GM19397 (cell line): ENCODE data around the gene EPB41L4B.

Experiments
- ATAC-seq: cut with Tn5 transposase; IDR thresholded peaks from one replicate; pipeline ENCODE4 v1.9.1; 2021; ENCODE audit warnings: mild to moderate bottlenecking, moderate library complexity; ENCODE audit not compliant: unreplicated experiment

Gene EPB41L4B

DNA sequence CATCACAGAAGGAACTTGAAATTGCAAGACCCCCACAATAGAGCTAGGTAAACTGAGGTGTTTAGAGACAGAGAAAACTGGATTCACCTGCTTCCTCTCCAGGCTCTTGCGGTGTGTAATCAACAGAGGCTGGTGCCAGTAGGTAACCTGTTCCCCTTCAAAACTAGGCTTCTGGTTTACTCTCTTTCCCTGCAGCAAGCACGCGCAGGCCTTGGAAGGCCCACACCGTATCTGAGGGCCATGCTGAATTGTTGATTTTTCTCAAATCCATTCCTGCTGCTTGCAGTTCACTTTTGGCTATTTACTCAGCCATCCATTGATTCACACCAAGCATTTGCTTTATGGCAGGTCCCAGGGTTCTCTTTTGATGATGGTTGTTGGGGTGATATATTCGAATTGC, 153.1 kb downstream of the EPB41L4B start:
- ATAC-seq = no peak

DNA sequence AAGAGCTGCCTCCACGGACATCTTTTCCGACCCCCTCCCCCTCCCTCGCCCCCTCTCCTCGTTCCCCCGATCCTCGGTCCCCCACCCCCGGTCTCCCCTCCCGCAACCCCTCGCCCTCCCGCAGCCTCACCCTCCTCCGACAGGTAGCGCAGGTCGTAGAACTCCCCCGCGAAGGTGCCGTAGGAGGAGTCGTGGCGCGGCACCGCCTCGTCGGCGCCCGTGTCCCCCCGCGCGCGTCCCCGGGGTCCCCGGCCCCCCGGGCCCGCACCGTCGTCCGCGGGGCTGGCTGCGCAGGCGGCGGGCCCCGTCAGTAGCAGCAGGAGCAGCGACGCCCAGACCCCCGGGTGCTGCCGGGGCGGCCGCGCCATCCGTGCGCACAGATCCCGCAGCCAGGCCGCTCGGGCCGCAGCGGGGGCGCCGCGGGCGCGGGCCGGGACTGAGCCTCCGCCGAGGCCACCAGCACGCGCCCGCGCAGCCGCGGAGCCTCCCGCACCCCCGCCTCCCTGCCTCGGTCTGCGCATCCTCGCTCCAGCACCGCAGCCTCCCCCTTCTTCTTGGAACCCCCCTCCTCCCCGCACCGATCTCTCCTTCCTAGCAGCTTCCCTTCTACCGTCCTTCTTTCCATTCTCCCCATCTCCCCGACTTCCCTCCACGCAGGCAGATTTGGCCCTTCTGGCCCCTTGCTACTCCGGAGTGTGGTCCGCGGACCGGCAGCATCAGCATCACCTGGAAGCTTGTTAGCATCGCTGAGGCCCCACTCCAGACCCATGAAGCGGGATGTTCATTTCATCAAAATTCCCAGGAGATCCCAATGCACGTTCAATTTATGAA, 153.9 kb downstream of the EPB41L4B start, which contains the start of gene FRRS1L:
Gene FRRS1L, minus strand, starts transcription at position 479 of the 831 bp plus-strand sequence. Its CDS starts 111 bp downstream, at position 368.
- no peak for ATAC-seq

DNA sequence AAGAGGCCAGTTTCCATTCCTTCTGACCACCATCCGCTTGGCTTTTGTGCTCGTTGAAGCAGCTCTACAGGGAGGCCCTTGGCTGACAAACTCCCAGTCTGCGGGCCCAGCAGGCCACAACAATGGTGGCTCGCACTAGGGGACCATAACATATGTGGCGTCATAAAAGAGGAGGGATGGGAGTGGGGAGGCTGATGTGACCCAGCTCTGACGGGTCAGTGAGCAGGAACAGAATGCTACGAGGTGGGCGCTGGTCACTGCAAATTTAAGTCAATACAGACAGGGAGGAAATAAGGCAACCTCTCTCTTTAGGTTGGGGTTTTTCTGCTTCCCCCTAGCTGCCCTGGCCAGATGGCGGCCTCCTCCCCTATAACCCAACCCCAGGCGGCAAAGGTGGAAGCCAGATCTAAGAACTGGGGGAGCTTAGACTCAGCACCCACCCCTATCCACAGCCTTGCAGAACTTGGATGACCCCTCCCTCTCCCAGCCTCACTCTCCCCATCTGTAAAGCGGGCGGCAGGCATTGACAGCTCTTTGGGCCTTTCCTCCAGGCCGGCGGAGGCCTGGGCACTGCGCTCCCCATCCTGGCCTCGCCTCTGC, 154.6 kb downstream of the EPB41L4B start:
- ATAC-seq = no peak

DNA sequence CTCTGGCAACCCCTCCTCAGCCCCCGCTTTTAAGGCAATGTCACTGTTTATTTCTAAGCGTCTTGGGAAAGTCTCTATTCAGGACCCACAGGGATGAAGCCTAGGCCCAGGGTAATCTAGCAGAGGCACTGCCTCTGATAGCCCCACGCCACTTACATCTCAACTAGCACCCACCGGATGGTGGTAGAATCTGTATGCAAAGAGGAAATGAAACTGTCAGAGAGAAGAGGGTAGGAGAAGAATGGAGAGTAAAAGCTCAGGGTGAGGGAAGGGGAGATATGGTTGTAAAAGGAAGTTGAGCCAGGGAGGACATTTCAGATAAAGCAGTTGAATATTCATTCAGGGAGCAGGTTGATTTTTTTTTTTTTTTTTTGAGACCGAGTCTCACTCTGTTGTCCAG, 156.8 kb downstream of the EPB41L4B start:
- peak; percentile 74 for ATAC-seq

DNA sequence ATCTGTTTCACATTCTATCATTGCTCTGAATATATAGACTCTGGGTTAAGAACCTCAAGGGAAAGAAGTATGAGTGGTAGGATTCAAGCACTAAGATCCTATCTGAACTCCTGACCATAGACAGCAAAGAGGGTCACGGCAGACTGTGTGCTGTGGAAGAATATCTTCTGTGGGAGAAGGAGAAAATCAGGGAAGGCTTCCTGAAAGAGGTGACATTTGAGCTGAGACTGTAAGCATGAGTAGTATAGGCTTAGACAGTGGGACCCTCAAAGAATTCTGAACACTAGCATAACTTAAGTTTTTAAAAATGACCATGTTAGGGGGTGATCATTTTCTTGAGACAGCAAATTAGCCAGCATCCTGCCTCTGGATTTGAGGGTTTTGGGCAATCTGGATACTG, 157.7 kb downstream of the EPB41L4B start:
- ATAC-seq = no peak

DNA sequence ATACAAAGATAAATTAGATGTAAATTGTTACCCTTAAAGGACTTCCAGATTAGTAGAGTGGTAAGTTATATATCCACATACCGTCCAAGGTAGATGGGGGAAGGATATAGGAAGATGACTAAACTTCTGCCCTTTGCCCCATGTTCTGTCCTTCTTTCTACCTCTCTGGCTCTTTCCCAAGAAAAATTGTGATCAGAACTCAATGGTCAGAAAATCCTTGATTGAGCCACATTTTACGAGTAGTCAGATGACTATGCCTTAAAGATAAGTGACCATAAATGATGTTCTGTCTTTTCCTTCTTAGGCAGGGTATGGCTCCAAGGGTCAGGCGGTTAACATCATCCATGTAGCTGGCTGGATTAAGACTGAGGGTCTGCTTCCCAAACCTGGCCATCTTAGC, 158.2 kb downstream of the EPB41L4B start:
- ATAC-seq = no peak

DNA sequence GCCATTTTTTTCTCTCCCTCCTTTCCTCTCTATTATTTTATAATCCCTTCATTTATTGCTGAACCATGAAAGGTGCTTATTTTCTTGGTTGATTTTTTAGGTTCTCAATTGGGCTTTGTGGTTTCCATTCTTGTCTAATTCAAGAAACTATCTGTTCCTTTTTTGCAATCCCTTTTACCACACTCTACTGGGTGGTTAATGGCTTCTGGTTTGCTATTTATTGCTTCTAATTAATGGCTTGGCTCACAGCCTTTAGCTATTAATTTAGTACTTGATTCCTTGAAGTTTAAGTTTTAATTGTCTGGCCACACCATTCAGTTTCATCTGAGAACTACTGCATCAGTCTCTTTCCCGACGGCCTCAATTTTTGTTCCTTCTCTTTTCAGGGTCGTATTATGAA, 159.4 kb downstream of the EPB41L4B start:
- ATAC-seq = no peak

DNA sequence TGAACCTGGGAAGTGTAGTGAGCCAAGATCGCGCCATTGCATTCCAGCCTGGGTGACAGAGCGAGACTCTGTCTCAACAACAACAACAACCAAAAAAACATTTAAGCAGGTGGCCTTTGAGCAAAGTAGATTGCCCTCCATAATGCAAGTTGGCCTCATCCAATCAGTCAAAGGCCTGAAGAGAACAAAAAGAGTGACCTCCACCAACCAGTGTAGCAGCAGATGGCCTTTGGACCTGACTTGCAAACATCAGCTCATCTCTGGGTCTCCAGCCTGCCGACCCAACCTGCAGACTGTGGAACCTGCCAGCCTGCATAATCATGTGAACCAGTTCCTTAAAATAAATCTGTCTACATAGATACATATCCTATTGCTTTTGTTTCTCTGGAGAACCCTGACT, 161.3 kb downstream of the EPB41L4B start:
- ATAC-seq = no peak

DNA sequence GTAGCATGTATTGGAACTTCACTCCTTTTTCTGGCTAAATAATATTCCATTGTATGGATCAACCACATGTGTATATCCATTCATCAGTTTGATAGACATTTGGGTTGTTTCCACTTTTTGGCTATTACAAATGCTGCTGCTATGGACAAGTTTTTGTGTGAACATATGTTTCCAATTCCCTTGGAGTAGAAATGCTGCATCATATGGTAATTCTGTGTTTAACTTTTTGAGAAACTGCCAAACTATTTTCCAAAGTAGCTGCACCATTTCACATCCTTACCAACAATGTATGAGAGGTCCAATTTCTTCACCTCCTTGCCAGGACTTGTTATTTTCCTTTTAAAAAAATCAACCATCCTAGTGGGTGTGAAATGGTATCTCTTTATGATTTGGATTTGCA, 162.2 kb downstream of the EPB41L4B start:
- no peak for ATAC-seq

DNA sequence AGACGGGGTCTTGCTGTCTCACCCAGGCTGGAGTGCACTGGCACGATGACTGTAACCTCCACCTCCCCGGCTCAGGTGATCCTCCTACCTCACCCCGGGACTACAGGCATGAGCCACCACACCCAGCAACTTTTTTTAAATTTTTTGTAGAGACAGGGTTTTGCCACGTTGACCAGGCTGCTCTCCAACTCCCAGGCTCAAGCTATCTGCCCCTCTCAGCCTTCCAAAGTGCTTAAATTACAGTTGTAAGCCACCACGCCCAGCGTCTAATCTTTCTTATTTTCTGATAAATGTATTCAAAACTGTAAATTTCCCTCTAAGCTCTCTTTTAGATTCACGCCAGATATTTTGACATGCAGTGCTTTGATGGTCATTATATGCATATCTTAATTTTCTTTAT, 164.2 kb downstream of the EPB41L4B start:
- no peak for ATAC-seq

DNA sequence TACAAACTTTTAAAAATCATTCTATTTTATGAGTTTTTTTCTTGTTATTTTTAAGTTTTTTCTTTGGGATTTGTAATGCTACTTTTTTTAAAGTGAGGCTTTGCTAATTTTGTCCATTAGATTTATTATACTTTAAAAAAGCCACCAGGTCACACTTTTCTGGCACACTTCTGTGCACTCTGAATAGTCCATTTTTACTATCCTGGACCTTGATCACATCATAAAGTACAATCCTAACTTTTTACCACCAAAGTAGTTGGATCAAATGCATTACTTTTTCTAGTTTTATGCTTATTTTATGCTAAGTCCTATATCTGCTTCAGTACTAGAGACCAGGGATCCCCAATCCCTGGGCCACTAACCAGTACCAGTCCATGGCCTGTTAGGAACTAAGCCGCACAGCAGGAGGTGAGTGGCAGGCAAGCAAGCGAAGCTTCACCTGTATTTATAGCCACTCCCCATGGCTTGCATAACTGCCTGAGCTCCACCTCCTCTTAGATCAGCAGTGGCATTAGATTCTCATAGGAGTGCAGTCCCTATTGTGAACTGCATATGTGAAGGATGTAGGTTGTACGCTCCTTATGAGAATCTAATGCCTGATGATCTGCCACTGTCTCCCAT, 169.8 kb downstream of the EPB41L4B start:
- ATAC-seq = no peak

DNA sequence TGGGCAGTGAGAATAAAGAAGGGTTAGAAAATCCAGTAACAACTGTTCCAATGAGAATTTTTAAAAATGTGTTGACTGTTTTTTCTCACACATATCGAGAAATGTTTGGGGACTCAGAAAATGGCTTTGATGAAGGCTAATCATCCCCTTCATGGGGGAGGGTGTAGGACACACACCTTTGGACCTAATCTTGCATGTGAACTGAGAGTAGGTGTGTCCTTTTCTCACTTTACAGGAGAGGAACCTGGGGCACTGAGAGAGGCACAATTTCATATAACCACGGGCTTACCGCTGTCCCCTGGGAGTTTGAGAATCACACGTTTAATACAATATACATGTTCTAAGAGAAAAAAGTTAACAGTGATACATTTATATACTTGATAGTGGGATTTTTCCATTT, 171.1 kb downstream of the EPB41L4B start:
- ATAC-seq = no peak

DNA sequence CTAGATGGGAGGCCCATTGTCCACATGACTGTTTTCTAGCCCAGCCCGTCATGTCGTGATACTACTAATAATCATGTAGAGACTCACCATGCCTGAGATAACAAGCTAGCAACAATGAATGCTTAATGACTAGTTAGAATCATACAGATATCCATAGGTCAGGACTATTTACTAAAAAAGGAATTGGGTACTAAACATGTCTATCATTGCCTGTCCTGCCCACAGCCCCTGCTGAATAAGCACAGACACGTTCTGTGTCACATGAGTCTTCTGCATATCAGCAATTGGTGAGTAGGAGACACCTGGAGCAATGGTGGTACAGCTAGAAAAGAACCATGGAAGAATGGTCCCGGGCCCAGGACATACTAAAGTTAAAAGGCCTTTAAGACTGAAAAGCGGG, 171.8 kb downstream of the EPB41L4B start:
- ATAC-seq = no peak

DNA sequence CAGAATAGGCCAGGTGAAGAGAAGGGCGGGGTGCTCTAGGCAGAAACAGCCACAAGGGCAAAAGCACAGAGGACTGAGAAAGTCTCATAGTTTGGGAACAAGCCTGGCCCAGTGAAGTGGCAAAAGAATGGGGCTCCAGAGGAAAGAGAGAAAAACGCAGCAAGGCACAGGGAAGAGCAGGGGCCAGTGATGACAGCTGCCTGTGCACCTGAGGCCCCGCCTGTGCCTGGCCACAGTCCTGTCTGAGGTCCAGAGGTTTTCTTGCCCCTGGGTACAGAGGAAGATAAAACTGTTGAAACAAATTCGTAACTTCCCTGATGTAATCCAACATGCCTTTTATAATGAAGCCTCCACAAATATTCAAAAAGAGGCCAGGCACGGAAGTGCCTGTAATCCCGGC, 175.8 kb downstream of the EPB41L4B start:
- no peak for ATAC-seq

DNA sequence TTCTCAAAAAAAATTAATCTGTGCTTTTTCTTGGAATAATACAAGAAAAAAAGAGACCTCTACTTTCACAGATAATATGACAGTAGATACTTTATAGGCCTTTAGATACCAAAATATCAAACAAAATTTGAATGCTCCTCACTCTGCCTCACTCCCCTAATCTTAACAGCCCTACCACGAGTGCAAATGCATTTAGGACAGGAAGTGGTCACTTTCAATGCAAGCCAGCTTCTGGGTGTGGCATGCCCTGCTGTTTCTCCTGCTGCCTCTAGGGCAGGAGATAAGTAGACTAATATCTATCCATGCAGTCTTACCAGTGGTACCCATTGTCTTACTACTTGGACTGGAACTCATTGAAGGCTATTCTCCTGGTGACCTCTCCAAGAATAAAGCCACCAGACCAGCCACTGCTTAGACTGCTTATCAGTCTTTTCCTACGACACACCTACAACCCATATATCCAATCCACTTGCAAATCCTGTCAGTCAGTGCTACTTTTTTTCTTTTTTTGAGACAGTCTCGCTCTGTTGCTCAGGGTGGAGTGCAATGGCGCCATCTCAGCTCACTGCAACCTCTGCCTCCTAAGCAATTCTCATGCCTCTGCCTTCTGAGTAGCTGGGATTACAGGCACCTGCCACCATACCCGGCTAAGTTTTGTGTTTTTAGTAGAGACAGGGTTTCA, 176.8 kb downstream of the EPB41L4B start:
- ATAC-seq = peak; percentile 90

DNA sequence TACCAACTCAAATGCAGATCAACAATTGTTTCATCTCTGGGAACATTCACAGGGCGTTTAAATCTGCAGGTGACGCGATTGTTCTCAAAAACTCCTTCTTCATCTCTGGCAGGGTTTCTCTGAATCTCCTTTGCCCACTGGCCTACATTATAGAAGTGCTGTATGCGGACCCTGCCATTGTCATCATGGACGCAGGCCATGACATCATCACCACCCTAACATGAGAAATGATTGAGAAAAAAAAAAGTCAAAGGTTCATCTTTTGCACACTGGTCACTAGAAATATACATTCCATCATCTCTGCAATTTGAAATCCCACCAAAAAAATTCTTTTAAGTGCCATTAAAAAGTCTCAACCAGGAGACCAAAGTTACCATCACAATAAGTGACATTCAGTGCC, 179.5 kb downstream of the EPB41L4B start:
- ATAC-seq = no peak

DNA sequence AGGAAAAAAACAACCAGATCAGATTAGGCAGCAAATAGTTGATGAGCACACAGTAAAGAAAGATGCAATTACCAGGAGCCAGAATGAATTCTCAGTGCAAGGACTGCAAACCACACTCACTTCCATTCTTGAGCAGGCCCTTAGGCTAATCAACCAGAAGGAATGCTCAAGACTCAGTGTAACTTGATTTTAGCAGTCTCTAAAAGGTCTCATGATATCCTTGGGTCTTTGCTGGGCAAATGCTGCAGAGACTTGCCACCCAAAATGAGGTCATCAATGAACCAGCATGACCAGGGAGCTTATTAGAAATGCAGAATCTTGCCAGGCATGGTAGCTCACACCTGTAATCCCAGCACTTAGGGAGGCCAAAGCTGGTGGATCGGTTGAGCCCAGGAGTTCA, 181.0 kb downstream of the EPB41L4B start:
- ATAC-seq = no peak

DNA sequence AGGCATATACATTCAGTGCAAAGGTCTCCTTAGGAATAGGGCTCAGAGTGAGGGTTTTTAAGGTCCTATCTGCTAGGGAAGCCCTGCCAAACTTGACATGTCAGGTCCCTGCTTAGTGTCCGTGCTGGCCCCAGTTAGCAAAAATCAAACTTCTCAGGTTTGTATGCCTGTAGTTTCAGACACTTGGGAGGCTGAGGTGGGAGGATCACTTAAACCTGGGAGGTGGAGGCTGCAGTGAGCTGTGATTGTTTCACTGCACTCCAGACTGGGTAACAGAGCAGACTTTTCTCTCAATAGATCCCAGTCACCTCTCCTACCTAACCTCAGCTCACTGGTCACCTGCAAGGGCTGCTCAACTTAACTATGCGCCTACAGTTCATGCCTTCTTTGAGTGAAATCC, 182.4 kb downstream of the EPB41L4B start:
- ATAC-seq = no peak

DNA sequence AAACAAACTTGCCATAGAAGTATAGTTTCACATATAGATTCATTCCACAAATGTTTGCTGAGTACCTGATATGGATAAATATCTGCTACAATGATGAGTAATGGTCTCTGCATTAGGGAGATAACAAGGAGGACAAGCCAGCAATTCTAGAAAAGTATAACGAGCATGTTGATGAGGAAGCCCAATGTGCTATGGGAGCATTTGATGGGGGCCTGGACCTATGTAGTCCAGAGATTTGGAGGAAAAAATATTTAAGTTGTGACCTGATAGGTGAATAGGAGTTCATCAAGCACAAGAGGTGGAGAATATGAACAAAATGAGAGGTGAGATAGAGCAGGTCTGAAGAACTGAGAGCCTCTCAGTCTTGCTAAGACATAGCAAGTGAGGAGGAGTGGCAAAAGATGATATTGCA, 186.7 kb downstream of the EPB41L4B start:
- ATAC-seq = no peak

DNA sequence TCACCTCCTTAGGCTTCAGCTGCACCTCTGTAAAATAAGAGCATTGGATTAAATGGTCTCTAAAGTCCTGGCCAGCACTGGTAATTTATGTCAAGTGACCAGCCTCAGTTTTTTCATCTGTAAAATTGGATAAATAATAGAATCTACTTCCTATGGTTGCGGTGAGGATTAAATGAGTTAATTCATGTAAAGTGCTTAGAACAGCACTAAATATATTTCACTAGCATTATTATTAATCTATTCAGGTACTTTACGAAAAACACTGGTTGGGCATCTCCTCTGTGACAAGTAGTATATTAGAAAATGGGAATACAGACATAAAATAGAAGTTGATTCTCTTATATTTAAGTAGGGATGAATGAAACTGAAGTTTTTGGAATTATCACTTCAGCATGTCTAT, 187.3 kb downstream of the EPB41L4B start:
- no peak for ATAC-seq

DNA sequence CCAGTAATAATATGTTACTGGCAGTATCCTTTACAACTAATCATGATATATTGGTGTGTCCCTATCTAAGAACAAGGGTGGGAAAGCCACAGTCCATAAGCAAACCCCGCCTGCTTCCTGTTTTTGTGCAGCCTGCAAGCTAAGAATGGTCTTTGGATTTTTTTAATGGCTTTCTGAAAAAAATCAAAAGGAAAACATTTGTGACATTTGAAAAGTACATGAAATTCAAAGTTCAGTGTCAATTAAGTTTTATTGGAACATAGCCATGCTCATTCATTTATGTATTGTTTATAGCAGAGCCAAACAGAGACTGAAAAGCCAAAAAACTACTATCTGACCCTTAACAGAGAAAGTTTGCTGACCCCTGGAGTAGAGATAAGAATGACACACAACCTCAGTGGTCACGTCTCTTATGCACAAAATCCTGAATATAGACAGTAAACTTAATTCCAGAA, 188.3 kb downstream of the EPB41L4B start:
- ATAC-seq = no peak
